Measurements from ENCODE around the gene HLF. TPM values are rescaled to one million over a fixed set of nuclear protein-coding genes. Genes with fewer than 3 reads are reported as not detected.
A peak's percentile ranks its signal among the peaks of the same experiment; 100 is the strongest.

The HLF gene
- total RNA-seq, 1 donor from 2014 or later = not detected

DNA sequence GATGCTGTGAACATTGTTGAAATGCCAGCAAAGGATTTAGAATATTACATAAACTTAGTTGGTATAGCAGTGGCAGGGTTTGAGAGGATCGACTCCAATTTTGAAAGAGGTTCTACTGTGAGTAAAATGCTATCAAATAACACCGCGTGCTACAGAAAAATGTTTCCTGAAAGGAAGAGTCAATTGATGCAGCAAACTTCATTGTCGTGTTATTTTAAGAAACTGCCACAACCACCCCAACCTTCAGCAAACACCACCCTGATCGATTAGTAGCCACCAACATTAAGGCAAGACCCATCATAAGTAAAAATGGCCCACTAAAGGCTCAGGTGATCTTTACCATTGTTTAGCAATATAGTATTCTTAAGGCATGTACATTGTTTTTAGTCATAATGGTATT, 27.3 kb downstream of the HLF start:
- DNase-seq = no peak

DNA sequence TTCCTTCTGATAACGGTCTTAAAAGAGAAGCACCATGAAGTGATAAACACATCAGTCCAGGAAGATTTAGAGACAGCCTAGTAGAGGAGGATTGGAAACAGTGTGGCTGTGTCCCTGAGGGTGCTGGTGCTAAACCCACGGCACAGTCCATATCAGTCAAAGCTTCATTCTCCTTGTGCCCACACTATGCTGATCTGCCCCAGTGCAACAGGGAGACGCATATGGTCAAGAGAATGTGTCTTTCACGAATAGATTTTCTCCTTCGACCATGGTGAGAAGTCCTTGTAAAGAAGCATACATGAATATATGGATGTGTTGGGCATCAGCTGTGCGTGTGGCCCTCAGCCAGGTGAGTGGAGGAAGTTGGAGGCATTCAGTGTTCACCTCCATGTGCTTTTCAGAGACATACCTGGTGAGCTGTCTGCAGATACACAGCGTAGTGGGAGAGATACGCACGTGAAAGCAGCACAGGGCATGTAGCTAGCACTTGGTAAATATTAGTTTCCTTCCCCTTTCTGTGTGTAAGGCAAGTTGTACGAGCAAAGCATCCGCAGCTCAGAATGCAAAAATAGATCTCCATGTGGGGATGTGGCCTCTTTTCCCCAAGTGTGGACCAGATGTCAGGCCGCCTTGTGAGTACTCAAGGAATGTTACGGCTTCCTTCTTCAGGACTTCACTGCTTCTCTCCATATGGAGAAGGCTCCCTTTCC, 29.4 kb downstream of the HLF start:
- no peak for DNase-seq

DNA sequence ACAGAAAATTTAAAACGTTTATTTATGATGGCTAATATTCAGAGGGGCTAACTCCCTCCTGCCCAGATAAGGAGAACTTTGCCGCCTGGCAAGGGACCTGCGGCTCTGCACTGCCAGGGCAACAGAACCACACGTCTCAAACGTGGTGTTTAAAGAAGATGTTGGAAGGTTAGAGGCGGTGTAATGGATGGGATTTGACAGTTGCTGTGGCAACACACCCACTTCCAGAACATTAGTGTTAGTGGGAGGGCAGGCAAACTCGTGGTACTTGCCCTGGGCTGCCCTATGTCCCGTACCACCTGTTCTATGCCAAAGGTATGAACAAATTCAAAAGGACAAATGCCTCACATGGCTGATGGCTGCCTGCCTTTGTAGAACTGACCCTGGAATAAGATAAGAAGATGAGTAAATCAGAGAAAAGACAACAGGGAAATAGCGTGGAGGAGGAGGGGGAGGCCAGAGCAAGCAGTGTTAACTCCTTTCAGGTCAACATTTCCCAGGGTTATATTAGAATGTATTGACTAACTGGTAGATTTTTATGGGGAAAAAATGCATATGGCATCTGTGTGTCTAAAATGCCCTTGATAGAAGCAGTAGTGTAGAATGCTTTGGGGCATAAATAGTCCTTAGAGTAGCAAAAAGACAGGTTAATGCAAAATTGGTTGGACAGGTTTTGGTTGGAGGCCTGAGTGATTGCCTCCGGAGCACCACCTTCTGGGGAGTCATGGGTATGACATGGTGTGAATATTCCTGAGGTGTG, 30.8 kb downstream of the HLF start:
- DNase-seq = peak; percentile 77

DNA sequence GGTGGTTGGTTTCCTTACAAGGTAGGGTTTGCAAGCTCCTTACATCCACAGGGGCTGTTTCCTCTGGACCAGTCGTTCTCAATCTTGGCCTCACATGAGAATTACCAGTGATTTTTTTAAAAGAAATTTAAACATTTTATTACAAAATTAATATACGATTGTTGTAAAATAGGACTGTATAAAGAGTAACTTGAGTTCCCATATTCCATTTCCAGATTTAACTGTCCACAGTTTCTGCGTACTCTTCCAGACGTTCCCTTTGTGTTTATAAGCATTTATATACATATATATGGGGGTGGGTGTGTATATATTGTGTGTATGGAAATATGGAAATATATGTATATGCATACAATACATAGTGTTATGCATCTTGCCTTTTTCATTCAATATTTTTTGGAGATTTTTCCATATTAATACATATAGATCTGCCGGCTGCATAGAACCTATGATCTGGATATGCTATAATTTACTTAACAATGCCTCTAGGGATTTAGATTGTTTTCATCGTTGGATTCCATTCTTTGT, 31.5 kb downstream of the HLF start:
- DNase-seq = no peak

DNA sequence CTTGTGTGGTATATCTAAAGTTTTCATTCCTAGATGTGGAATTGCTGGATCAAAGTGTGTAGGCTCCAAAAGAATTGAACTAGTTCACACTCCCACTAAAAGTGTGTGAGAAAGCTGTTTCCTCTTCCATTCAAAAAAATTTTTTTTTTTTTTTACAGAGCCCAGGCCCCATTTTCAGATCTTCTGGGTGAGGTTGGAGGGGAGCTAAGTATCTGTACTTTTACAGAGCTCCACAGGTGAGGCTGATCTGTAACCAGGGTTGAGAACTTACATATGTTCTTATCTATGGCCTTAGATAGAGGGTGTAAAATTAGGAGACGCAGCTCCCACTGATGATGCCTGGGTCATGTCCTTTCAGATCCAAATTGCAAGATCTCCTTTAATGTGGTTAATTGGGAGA, 31.9 kb downstream of the HLF start:
- DNase-seq = no peak

DNA sequence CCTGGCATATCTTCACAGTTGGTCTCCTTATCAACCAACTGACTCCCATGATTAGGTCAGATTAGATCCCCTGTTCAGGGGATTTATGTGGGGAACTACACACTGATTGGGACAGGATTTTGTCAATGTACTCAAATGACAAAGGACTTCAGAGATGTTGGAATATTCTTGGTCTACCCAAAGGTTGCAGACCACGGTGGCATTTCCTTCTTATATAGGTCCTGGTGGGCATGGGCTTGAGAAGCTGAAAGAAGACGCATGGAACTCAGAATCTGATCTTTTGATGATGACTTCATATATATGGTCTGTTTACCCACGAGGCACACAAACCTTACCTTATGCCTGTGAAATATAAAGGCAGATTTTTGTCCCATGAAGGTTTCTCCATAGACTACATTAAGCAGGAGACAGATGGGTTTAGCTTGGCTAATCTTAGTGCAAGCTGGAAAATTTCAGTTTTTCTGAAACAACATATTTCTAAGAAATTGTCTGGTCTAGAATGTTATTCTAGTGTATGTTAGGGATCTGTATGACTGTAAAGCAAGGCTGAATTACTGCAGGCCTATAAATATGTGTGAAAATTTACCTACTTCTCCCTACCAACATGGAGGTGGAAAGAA, 33.5 kb downstream of the HLF start:
- no peak for DNase-seq

DNA sequence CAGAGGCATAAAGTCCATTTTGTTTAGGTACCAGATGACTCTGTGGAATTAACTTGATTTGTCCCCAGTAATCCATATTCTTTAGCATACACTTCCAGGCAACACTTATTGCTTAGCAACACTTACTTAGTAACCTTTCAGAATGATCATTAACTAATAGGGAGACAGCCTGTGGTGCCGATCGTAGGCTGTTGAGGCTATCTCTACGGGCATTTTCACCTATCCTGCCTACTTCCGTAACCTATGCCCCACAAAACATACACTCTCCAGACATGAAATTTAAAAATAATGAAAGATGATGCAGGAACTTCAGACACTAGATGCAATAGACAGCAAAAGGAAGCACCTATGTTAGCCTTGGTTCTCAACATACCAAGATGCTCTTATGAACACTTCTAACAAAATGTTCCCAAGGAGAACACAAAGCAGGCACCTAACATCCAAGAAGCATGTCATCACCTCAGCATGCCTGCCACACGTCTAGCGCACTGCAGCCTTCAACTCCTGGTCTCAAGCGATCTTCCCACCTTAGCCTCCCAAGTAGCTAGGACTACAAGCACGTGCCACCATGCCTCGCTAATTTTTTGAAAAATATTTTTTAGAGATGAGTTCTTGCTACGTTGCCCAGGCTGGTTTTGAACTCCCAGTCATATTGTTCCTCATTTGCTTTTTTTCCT, 34.5 kb downstream of the HLF start:
- no peak for DNase-seq

DNA sequence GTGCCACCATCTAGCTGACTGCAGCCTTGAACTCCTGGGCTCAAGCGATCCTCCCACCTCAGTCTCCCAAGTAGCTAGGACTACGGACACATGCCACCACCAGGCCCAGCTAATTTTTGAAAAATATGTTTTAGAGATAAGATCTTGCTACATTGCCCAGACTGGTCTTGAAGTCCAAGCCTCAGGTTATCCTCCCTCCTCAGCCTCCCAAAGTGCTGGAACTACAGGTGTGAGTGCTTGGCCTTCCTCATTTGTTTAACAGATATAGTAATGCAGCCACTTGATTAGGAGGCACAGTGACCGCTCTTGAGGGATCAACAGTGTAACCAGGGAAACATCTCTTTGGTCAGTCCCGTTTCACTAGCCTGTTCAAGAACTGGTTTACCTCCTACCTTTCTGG, 35.1 kb downstream of the HLF start:
- DNase-seq = no peak

DNA sequence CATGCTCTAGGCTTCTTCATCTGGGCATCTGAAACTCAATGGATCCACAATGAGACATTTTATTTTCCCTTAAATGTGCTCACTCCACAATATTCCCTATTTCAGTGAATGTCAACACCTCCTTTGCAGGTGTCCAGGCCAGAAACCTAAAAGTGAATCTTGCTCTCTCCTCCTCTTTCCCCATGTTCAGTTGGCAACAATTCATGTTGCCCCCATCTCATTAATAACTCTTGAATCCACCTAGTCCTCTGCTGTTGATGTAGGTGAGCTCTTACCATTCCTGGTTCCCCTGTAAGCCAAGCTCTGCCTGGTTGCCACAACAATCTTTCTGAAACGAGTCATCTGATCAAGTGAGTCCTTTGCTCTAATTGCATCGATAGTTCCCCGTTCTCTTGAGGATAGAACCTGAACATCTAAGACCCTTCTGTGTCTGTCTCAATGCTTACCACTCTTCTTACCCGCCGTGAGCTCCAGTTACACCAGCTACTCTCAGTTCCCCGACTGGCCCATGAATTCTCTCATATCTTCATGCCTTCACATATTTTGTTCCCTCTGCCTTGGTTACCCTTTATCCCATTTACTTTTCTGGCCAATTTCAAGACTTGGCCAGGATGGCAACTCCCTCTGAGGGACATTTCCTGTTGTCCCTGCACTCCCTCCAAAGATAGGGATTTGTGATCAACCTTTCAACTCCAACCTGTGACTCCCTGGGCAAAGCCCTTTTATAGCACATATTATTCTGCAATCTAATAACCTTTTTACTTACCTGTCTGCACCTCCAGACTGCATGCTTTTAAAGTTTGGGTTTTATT, 35.9 kb downstream of the HLF start:
- DNase-seq = no peak

DNA sequence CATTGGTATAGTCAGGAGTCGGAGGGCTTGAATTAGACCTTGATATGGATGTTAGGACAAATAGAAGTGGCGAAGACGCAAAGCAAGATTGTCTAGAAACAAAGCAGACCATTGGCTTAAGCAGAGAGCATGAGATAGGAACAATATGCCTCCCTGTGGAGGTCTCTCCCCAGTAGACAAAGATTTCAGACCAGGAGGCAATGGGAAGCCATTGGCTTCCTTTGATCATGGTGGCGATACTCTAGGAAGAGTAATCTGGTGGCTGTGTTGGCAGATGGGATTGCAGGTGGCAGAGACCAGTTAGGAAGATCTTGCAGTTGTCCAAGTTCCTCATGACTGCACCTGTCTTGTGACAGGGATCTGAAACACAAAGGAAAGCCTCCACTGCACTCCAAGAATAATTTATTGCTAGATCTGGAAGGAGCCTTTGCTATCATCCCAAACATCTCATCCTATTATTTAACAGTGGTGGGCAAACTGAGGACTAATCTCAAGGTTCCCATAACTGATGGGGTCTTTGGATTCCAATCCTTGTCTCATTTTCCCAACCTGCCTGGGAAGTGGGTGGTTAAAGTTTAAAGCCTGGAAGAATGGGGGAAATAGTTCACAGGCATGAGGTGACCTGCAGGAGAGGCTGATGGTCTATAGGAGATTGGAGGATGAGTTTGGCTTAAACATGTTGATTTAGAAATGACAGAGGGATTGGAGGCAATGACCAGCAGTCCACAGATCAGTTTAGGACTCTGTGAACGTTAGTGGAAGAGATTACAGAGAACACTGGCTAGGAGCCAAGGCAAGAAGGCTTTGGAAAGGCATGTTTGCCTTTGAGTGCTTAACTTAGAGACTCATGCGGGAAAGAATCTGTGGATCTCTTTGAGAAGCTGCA, 37.0 kb downstream of the HLF start:
- no peak for DNase-seq

DNA sequence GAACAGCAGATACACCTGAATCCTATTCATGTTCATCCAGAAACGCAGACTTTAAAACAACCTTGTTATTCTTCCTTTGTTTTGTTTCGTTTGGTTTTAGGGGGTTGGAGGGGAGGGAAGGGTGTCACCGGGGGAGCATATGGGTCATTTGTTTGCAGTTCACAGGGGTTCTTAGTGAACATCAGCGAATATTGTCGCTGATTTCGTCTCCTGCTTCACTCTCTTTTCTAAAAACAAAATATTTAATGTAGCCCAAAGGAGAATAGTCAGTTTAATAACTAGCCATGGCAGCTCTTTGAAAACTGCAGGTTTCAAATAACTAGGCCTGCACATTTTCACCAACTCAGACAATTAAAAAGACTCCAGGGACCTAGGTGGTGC, 37.6 kb downstream of the HLF start:
- no peak for DNase-seq

DNA sequence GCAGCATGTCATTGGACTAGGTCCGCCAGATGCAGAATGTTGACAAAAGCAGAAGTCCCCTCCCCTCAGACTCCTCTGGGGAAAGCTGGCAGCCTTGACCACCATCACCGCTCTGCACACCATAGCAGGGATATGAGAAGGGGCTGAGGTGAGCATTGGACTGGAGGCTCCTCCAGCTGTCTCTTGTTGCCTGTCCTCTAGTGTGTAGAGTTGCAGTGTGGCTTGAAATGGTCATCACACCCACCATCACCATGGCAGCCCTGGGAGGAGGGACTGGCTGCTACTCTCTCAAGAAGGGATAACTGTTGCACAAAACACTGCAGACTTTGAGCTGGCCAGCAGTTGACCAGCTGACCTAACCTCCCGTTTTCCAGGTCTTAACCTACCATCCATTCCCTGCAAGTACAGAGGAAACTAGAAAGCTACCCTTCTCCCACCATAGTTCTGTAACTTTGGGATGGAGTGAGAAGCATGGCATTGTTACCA, 38.3 kb downstream of the HLF start:
- no peak for DNase-seq

DNA sequence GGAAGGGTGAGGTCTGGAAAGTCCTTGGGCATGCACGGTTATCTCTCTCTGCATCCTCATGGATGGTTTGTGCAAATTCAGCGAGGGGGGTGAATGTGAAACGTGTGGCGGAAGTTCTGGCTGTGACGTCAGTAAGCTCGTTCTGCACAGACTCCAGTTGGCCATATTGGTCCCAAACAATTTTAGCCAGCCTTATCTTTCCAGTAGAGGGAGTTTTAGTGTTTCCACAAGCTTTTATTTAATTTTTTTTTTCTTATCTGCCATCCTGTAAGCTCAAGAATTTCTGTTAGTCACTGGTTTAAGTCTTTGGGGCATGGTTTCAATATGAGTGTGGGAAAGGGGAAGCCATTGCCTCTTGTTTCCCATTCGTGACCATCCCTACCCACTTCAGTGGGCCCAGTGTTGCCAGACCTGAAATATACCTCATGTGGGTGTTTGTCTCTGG, 39.0 kb downstream of the HLF start:
- no peak for DNase-seq

DNA sequence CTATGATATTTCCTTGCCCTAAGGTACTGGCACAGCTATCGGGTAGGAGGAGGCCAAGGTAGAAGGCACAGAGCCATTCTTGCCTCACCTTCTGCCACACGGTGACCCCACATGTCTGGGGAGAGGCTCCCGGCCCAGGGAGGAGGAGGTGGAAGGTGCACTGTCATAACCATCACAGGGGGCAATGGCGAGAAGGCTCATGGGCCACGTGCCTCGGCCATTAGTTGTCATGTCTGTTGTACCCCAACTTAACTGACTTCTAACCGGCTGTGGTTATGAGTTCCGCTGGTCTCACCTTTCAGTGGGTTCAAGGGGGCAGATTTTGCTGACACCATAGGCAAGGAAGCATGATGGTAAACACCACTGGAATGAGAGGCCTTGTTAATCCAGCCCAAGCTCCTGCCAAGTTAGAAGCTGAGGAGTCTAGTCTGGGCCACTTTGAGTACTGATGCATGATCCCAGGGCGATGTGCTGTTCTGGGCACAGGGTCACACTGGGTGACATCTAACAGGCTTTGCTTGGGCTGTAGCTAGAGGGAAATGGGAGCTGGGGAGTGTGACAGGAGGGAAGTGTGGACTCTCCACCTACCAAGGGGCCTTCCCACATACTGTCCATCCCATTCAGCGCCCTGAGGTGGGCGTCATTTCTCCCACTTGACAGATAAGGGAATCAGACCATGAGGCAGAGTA, 39.6 kb downstream of the HLF start:
- no peak for DNase-seq

DNA sequence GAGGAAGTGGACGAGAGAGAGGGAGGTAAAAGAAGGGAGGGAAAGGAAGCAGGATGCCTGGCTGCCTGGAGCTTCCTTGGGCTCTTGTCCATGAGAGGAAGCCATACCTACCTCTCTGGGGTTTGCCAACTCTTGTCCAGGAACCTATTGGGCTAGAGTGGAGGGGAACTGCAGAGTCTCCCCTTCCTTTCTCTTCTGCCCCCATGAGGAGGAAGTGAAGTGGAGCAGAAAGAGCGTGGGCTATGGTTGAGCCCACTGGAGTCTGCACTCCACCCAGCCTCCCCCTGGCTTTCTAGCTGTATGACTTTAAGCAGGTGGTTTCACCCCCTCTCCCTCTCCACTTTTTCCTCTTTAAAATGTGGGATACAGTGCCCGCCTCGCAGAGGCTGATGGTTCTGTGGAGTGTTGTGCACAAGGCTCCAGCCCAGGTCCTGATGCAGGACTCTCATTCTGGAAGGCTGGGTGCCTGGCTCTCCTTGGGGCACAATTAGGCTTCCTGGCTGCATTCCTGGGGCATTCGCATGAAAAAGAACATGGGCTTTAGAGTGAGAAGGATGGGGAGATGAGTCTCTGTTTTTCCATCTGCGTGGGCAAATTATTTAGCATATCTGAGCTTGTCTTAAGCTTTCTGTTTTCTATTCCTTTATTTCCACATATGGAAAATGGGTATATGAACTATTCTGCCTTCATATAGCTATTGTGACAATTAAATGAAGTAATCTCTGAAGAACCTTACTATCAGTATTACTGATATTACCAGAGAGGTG, 40.7 kb downstream of the HLF start:
- no peak for DNase-seq

DNA sequence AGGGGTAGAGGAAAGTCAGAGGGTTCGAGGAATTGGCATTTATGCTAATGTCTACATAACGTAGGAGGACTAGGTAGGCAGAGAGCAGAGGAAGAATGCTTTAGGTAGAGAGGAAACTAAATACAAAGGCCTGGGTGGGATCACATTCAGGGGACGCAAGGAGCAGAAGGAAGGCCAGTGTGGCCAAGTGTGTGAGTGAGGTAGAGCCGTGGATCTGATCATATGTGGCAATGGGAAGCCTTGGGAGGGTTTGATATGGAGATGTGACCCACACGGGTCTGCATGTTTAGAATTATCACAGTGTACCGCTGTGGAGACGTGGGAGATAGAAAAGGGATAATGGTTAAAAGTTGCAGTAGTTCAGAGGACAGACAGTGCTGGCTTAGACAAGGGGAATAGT, 43.1 kb downstream of the HLF start:
- no peak for DNase-seq

DNA sequence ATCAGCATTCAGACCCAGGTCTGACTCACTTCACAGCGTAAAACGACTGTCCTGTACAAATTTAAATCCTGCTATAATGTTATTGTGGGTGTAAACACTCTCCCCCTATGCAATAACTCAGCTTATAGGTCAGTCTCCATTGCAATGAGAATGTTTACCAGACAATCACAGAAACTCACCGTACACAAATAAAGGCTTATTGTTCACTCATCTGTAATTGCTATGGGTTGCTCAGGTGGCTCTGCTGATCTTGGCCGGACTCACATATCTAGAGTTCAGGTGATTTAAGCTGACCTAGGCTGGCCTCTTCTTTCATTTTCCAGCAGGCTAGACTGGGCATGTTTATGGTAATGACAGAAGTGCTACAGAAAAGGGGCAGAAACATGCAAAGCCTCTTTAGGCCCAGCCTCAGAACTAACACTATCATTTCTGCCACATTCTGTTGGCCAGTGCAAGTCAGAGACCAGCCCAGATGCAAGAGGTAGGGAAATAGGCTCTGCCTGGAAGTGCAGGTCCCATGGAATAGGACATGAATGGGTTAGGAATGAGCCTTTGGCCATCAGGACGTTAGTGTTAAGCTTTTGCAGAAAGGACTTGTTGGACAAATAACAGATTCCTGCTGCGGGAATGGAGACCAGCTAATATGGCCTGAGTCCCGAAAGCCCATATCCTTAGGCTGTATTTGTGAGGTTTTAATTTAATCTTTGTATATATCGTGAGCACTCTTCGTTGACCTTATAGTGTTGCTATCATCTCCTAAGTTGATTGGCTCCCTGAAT, 44.0 kb downstream of the HLF start:
- DNase-seq = no peak

DNA sequence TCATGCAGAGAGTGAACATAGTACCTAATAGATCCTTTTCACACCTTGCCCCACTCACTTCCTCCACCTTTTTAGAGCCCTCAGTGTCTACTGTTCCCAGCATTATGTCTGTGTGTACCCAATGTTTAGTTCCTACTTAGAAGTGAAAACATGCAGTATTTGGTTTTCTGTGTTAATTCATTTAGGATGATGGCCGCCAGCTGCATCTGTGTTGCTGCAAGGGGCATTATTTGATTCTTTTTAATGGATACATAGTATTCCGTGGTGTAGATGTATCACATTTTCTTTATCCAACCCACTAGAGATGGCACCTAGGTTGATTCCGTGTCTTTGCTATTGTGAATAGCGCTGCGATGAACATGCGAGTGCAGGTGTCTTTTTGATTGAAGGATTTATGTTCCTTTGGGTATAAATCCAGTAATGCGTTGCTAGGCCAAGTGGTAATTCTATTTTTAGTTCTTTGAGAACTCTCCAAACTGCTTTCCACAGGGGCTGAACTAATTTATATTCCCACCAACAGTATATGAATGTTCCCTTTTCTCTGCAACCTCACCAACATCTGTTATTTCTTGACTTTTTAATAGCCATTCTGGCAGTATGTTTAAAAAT, 47.1 kb downstream of the HLF start:
- DNase-seq = no peak

Data from dermis blood vessel endothelial cell (primary cell).